OCI-LY3 (cell line): Measurements from ENCODE around the gene NR2E1.
A peak's percentile ranks its signal among the peaks of the same experiment; 100 is the strongest.

Experiments
- H2AFZ ChIP-seq: fragments of 200-600, 300-600 bp; shearing (Covaris generic); 2 replicates; pipeline ENCODE4 v1.6.0; 2014; ENCODE audit warnings: antibody characterized with exemption, low read depth, low read length
- H3K27ac ChIP-seq: fragments of 200-600, 300-600 bp; sonication (generic); 2 replicates; pipeline ENCODE4 v1.5.1; 2014; ENCODE audit warnings: mild to moderate bottlenecking, low read length, moderate library complexity, mixed read lengths
- H3K27me3 ChIP-seq: fragments of 200-600, 300-600 bp; sonication (generic); 2 replicates; pipeline ENCODE4 v1.6.1; 2014; ENCODE audit warnings: low read depth, low read length, mixed read lengths
- H3K36me3 ChIP-seq: fragments of 200-600, 300-600 bp; sonication (generic); replicated peaks from 2 replicates; pipeline ENCODE3; 2014; ENCODE audit warnings: low read depth, low read length, mixed read lengths
- H3K4me1 ChIP-seq: fragments of 300-600, 200-600 bp; sonication (generic); 2 replicates; pipeline ENCODE4 v1.6.1; 2014; ENCODE audit warnings: low read length, mixed read lengths
- H3K4me2 ChIP-seq: fragments of 200-600, 300-600 bp; sonication (generic); 2 replicates; pipeline ENCODE4 v1.6.1; 2014; ENCODE audit warnings: low read length, mixed read lengths
- H3K4me3 ChIP-seq: fragments of 300-600, 200-600 bp; sonication (generic); 2 replicates; pipeline ENCODE4 v1.5.1; 2014; ENCODE audit warnings: antibody characterized with exemption, mild to moderate bottlenecking, low read length, moderate library complexity
- H3K79me2 ChIP-seq: fragments of 300-600, 200-600 bp; shearing (Covaris generic); 2 replicates; pipeline ENCODE4 v1.6.1; 2014; ENCODE audit warnings: mild to moderate bottlenecking, low read length, mixed read lengths
- H3K9ac ChIP-seq: fragments of 300-600, 200-600 bp; shearing (Covaris generic); 2 replicates; pipeline ENCODE4 v1.6.0; 2014; ENCODE audit warnings: mild to moderate bottlenecking, low read length, moderate library complexity
- H3K9me3 ChIP-seq: fragments of 200-600, 300-600 bp; shearing (Covaris generic); 2 replicates; pipeline ENCODE4 v1.6.1; 2014; ENCODE audit warnings: low read length, mixed read lengths; ENCODE audit not compliant: insufficient read depth
- H4K20me1 ChIP-seq: fragments of 200-600, 300-600 bp; sonication (generic); 2 replicates; pipeline ENCODE4 v1.6.1; 2016; ENCODE audit warnings: low read length, mixed read lengths; ENCODE audit not compliant: insufficient read depth
- CTCF ChIP-seq: fragments of 200-600, 300-600 bp; sonication (generic); IDR thresholded peaks from 2 replicates; pipeline ENCODE4 v1.5.1; 2014; ENCODE audit warnings: antibody characterized with exemption, low read length, low read depth
- EZH2phosphoT487 ChIP-seq: fragments of 200-600 bp; shearing (Covaris generic); IDR thresholded peaks from 2 replicates; pipeline ENCODE4 v1.6.1; 2018; ENCODE audit warnings: antibody characterized with exemption, mixed run types, low read depth

NR2E1 gene

GRCh38 chr6:108200631-108201030 lies 34.8 kb downstream of the NR2E1 start:
- no peaks in the 10 kb centered on the region for H4K20me1 ChIP-seq
- no peaks in the 10 kb centered on the region for H3K36me3 ChIP-seq
- H3K4me1 ChIP-seq: peaks cover 16% of the 10 kb centered on the region
- no peaks in the 10 kb centered on the region for H3K27me3 ChIP-seq
- H3K27ac ChIP-seq: no peak overlapping the region
- H3K4me2 ChIP-seq: no peak overlapping the region
- TF ChIP-seq EZH2phosphoT487: no peak
- TF ChIP-seq CTCF: no peak
- no peaks in the 10 kb centered on the region for H3K9me3 ChIP-seq
- no peaks in the 10 kb centered on the region for H3K79me2 ChIP-seq
- no peak overlapping the region for H3K4me3 ChIP-seq
- H3K9ac ChIP-seq: no peak overlapping the region
- no peak overlapping the region for H2AFZ ChIP-seq

- peak overlapping the region; percentile 81 for H3K4me2 ChIP-seq
- peak overlapping the region; percentile 19; the same call in 1 of the 2 replicates for H3K9ac ChIP-seq
- H3K9me3 ChIP-seq: no peaks in the 10 kb centered on the region
- no peaks in the 10 kb centered on the region for H3K27me3 ChIP-seq
- H4K20me1 ChIP-seq: no peaks in the 10 kb centered on the region
- TF ChIP-seq EZH2phosphoT487: no peak
- TF ChIP-seq CTCF: no peak
- H3K36me3 ChIP-seq: no peaks in the 10 kb centered on the region
- no peaks in the 10 kb centered on the region for H3K79me2 ChIP-seq
- H3K4me3 ChIP-seq: peak overlapping the region; percentile 69
- no peak overlapping the region for H2AFZ ChIP-seq
- H3K27ac ChIP-seq: peak overlapping the region; percentile 29
- H3K4me1 ChIP-seq: peaks cover 16% of the 10 kb centered on the region
Measured at GRCh38 chr6:108203189-108204112, 37.6 kb downstream of the NR2E1 start.

GRCh38 chr6:108207013-108207412 lies 41.2 kb downstream of the NR2E1 start:
- no peaks in the 10 kb centered on the region for H3K9me3 ChIP-seq
- no peaks in the 10 kb centered on the region for H3K27me3 ChIP-seq
- no peak overlapping the region for H2AFZ ChIP-seq
- peaks cover 22% of the 10 kb centered on the region for H3K4me1 ChIP-seq
- no peaks in the 10 kb centered on the region for H4K20me1 ChIP-seq
- peaks cover 3% of the 10 kb centered on the region for H3K36me3 ChIP-seq
- H3K9ac ChIP-seq: no peak overlapping the region
- no peak overlapping the region for H3K27ac ChIP-seq
- TF ChIP-seq EZH2phosphoT487: no peak
- no peak for TF ChIP-seq CTCF
- no peak overlapping the region for H3K4me2 ChIP-seq
- H3K4me3 ChIP-seq: no peak overlapping the region
- no peaks in the 10 kb centered on the region for H3K79me2 ChIP-seq

GRCh38 chr6:108209738-108210137 lies 43.9 kb downstream of the NR2E1 start:
- H3K36me3 ChIP-seq: peaks cover 3% of the 10 kb centered on the region
- no peaks in the 10 kb centered on the region for H3K79me2 ChIP-seq
- no peak for TF ChIP-seq CTCF
- no peak for TF ChIP-seq EZH2phosphoT487
- peaks cover 6% of the 10 kb centered on the region; the same call in 1 of the 2 replicates for H3K4me1 ChIP-seq
- peaks cover 4% of the 10 kb centered on the region; the same call in 1 of the 2 replicates for H4K20me1 ChIP-seq
- no peak overlapping the region for H3K4me2 ChIP-seq
- no peaks in the 10 kb centered on the region for H3K27me3 ChIP-seq
- no peak overlapping the region for H3K4me3 ChIP-seq
- no peak overlapping the region for H2AFZ ChIP-seq
- no peaks in the 10 kb centered on the region for H3K9me3 ChIP-seq
- H3K9ac ChIP-seq: no peak overlapping the region
- H3K27ac ChIP-seq: no peak overlapping the region
